Measurements from ENCODE around the gene TMCC3. TPM values are rescaled to one million over a fixed set of nuclear protein-coding genes. Genes with fewer than 3 reads are reported as not detected.

Gene TMCC3
- total and polyA plus RNA-seq, 9 of the 15 experiments (the other 6 are each of a cell fraction or from before 2014, with no cell fraction given) = not detected

- POLR2A ChIA-PET = interaction anchor here (0.6 kb wide), 2 partner anchors 71 to 349 kb away, joined by 3 to 4 read pairs; no protein-coding TSS in a partner anchor
Measured at GRCh38 chr12:94534278-94534677, 116.1 kb downstream of the TMCC3 start.

More at GRCh38 chr12:94534278-94534677, 116.1 kb downstream of the TMCC3 start:
- no peaks in the 10 kb centered on the region for H3K79me2 ChIP-seq (ENCODE audit: control insufficient read depth, insufficient read depth, low read length)
- CTCF ChIA-PET (ENCODE audit: low intra/inter-chr PET ratio) = interaction anchor here (1.0 to 2.3 kb wide), 3 partner anchors 388 to 400 kb away, joined by 3 to 15 read pairs (median 15); no protein-coding TSS in a partner anchor
- ATAC-seq = no peak
- no peak overlapping the region for H3K9ac ChIP-seq (ENCODE audit: insufficient read depth in 1 of 2, low read depth in 2 of 2, low read length in 2 of 2)
- H3K4me1 ChIP-seq (replicated peaks in 1 of 2; ENCODE audit: control insufficient read depth in 2 of 2, insufficient read depth in 2 of 2, low read length in 2 of 2) = no peaks in the 10 kb centered on the region
- no peak for DNase-seq (ENCODE audit: extremely low read depth in 1 of 4, low spot score in 3 of 4)
- H2AFZ ChIP-seq (ENCODE audit: low read depth, low read length) = no peak overlapping the region
- no peaks in the 10 kb centered on the region for H3K36me3 ChIP-seq (ENCODE audit: control insufficient read depth, insufficient read depth, low read length)
- H3K4me2 ChIP-seq (ENCODE audit: insufficient read depth, low read length) = no peak overlapping the region
- H4K20me1 ChIP-seq (replicated peaks; ENCODE audit: control insufficient read depth, insufficient read depth, low read length) = no peaks in the 10 kb centered on the region
- 6% methylated on average over 5 of the region's 6 CpGs for WGBS (ENCODE audit: insufficient coverage, low coverage, missing lambda C conversion rate)
- BruUV-seq (replicated peaks) = no TSS peak
- H3K4me3 ChIP-seq = no peak overlapping the region
- intact Hi-C loops (cut with micrococcal nuclease) (loop anchor here (10.0 kb wide), 1 partner anchor 229 kb away; no protein-coding TSS in a partner anchor), in situ Hi-C loops (cut with MboI) (loop anchor here (5.0 to 25.0 kb wide), 2 partner anchors 397 to 997 kb away; no protein-coding TSS in a partner anchor)
- no peaks in the 10 kb centered on the region for H3K9me3 ChIP-seq (replicated peaks; ENCODE audit: control insufficient read depth, insufficient read depth, low read depth, low read length)
- no peaks in the 10 kb centered on the region for H3K9me1 ChIP-seq (ENCODE audit: control insufficient read depth, insufficient read depth, low read length)
- no peak for TF ChIP-seq CTBP1 (IDR thresholded peaks at IDR 0.05; ENCODE audit: borderline replicate concordance)
- no peak for TF ChIP-seq DDX20 (tag; IDR thresholded peaks at IDR 0.05; ENCODE audit: low read depth)
- TF ChIP-seq PKNOX1 (IDR thresholded peaks at IDR 0.05) = no peak
- TF ChIP-seq ZBTB49 (CRISPR knock-in tag; IDR thresholded peaks at IDR 0.05; ENCODE audit: borderline replicate concordance) = no peak
- no peak for TF ChIP-seq CBX8 (IDR thresholded peaks at IDR 0.05; ENCODE audit: borderline replicate concordance, extremely low read depth, low read depth, low read length, poor library complexity, severe bottlenecking)
- H3K27me3 ChIP-seq (ENCODE audit: control insufficient read depth in 2 of 2, insufficient read depth in 2 of 2, low read length in 2 of 2) = peaks cover 0 to 26% of the 10 kb centered on the region in 2 experiments; a peak in 3 of 5 replicates
- H3K27ac ChIP-seq (ENCODE audit: extremely low read depth, low read depth, low read length) = no peak overlapping the region
- FAIRE-seq = no peak

Data from K562 (cell line).